ENCODE results near the gene ZBTB20. TPM values are rescaled to one million over a fixed set of nuclear protein-coding genes. Genes with fewer than 3 reads are reported as not detected.

Gene ZBTB20
- total RNA-seq, 1 donor from 2014 or later, result 62.0 TPM

DNA sequence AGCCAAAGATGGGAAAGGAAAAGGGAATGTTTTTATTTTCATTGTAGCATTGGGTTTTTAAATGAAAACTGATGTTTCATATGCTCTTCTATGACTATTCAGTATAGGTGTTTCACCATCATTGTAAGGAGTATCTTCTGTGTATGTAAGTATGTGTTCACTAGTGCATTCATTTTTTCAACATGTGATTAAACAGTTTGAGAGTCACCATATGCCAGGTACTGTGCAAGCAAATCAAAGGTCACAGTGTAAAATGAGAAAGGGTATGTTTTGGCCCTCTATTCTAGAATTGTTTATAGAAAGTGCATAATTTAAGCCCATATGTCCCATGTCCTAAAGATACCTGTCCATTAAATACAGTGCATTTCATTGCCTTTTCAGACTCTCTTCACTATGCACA is 207.2 kb downstream of the ZBTB20 start:
- no peak overlapping the region for H3K4me3 ChIP-seq
- DNase-seq, result no peak
- TF ChIP-seq, protein P1, sequence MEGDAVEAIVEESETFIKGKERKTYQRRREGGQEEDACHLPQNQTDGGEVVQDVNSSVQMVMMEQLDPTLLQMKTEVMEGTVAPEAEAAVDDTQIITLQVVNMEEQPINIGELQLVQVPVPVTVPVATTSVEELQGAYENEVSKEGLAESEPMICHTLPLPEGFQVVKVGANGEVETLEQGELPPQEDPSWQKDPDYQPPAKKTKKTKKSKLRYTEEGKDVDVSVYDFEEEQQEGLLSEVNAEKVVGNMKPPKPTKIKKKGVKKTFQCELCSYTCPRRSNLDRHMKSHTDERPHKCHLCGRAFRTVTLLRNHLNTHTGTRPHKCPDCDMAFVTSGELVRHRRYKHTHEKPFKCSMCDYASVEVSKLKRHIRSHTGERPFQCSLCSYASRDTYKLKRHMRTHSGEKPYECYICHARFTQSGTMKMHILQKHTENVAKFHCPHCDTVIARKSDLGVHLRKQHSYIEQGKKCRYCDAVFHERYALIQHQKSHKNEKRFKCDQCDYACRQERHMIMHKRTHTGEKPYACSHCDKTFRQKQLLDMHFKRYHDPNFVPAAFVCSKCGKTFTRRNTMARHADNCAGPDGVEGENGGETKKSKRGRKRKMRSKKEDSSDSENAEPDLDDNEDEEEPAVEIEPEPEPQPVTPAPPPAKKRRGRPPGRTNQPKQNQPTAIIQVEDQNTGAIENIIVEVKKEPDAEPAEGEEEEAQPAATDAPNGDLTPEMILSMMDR (IDR thresholded peaks at IDR 0.05; ENCODE audit: borderline replicate concordance), result no peak
- peaks cover 3% of the 10 kb centered on the region for H3K36me3 ChIP-seq
- H3K27ac ChIP-seq (replicated peaks), result no peak overlapping the region
- no peaks in the 10 kb centered on the region for H3K27me3 ChIP-seq (ENCODE audit: low read depth)
- intact Hi-C loops (cut with micrococcal nuclease), result no loop called here
- H3K9me3 ChIP-seq (replicated peaks), result no peaks in the 10 kb centered on the region
- H3K4me1 ChIP-seq, result peaks cover 7% of the 10 kb centered on the region

GRCh38 chr3:114933407-114933806 is 213.7 kb downstream of the ZBTB20 start:
- Histone ChIP-seq H3K4me1 (peaks cover 12% of the 10 kb centered on the region), H3K27me3 (ENCODE audit: low read depth) (no peaks in the 10 kb centered on the region), H3K9me3 (replicated peaks) (no peaks in the 10 kb centered on the region), H3K4me3 (no peak overlapping the region), H3K36me3 (peaks cover 9% of the 10 kb centered on the region), H3K27ac (replicated peaks) (no peak overlapping the region)
- no peak for DNase-seq
- TF ChIP-seq, protein P1 (IDR thresholded peaks at IDR 0.05; ENCODE audit: borderline replicate concordance), result no peak
- intact Hi-C loops (cut with micrococcal nuclease), result no loop called here

- no peak for DNase-seq
These were observed 216.9 kb downstream of the ZBTB20 start for GRCh38 chr3:114929971-114930732.

GRCh38 chr3:114928989-114929640 is 218.0 kb downstream of the ZBTB20 start:
- no peak overlapping the region for H3K27ac ChIP-seq (replicated peaks)
- peaks cover 7% of the 10 kb centered on the region for H3K36me3 ChIP-seq
- DNase-seq, result no peak
- H3K27me3 ChIP-seq (ENCODE audit: low read depth), result no peaks in the 10 kb centered on the region
- TF ChIP-seq, protein P1 (IDR thresholded peaks at IDR 0.05; ENCODE audit: borderline replicate concordance), result no peak
- H3K4me3 ChIP-seq, result no peak overlapping the region
- intact Hi-C loops (cut with micrococcal nuclease), result no loop called here
- peaks cover 12% of the 10 kb centered on the region for H3K4me1 ChIP-seq
- no peaks in the 10 kb centered on the region for H3K9me3 ChIP-seq (replicated peaks)

More at GRCh38 chr3:114929971-114930732, 216.9 kb downstream of the ZBTB20 start:
- intact Hi-C loops (cut with micrococcal nuclease), result no loop called here
- Histone ChIP-seq H3K36me3 (peaks cover 7% of the 10 kb centered on the region), H3K27ac (replicated peaks) (no peak overlapping the region), H3K27me3 (ENCODE audit: low read depth) (no peaks in the 10 kb centered on the region), H3K4me1 (peaks cover 12% of the 10 kb centered on the region), H3K9me3 (replicated peaks) (no peaks in the 10 kb centered on the region), H3K4me3 (no peak overlapping the region)
- TF ChIP-seq, protein P1 (IDR thresholded peaks at IDR 0.05; ENCODE audit: borderline replicate concordance), result no peak

DNA sequence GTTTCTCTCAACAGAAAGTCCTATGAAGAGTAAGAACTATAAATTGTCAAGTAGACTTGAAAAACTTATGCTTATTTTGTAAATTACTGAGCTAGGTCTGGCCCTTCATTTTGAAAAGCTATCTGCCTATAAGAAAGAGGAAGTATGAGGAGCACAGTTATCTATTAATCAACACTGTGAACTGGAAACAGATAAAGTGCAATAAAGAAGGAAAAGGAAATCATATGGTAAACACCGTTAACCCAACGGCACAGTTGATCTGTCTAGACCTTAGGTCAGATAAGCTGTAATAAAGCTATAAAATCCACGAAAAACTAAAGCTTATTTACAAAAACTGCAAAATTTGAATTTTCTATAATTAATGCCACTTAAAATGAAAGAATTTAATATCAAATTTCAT is 242.5 kb downstream of the ZBTB20 start:
- DNase-seq, result no peak
- H3K27me3 ChIP-seq (ENCODE audit: low read depth), result no peaks in the 10 kb centered on the region
- peaks cover 14% of the 10 kb centered on the region for H3K9me3 ChIP-seq (replicated peaks)
- intact Hi-C loops (cut with micrococcal nuclease), result no loop called here
- peaks cover 46% of the 10 kb centered on the region for H3K4me1 ChIP-seq
- no peak overlapping the region for H3K4me3 ChIP-seq
- H3K36me3 ChIP-seq, result peaks cover 5% of the 10 kb centered on the region
- TF ChIP-seq, protein P1 (IDR thresholded peaks at IDR 0.05; ENCODE audit: borderline replicate concordance), result no peak
- H3K27ac ChIP-seq (replicated peaks), result no peak overlapping the region
